Activated CD4-positive, CD25-positive, alpha-beta regulatory T cell treated with anti-CD3 and anti-CD28 coated beads, Interleukin-2, amount 50 U/mL, for 72 hours (primary cell): ENCODE data around the gene CALR.
A peak's percentile ranks its signal among the peaks of the same experiment; 100 is the strongest.
"Not testable (repeated sequence)": the region's sequence is repeated elsewhere in the genome, so short reads cannot be mapped to it uniquely, and the experiment has no call there.

ENCODE experiments used
- DNase-seq: peaks from one replicate; pipeline ENCODE4 v3.0.0; 2021

Gene CALR

DNA sequence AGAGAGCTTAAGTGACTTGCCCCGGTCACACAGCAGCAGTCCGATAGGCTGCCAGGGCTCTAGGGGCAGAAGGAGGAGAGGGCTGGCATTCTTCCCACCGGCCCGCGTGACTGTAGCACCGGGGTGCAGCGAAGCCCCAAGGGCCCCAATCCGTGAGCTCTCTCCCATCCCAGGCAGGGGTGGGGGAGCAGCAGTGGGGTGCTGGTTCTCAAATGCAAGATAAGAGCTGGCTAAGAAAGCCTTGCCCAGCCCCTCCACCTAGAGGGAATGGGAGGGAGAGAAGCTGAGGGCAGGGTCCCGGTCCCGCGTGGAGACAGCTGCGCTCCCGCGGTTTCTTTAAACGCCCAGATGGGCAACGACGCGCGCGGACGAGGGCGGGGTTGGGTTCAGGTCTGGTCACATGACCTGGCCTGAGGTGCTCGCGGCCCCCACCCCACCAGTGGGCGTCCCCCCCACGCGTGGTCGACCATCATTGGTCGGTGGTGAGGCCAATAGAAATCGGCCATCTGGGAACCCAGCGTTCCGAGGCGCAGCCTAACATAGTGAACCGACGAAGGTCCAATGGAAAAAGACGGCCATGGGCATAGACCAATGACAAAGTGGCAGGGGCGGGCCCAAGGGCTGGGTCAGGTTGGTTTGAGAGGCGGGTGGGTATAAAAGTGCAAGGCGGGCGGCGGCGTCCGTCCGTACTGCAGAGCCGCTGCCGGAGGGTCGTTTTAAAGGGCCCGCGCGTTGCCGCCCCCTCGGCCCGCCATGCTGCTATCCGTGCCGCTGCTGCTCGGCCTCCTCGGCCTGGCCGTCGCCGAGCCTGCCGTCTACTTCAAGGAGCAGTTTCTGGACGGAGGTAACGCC, at the start of gene CALR:
Gene CALR, plus strand, starts transcription at position 683 of the 852 bp plus-strand sequence. Its CDS starts 71 bp downstream, at position 754.
- peak; percentile 98 for DNase-seq

- not testable (repeated sequence) for DNase-seq
Measured at GRCh38 chr19:12890299-12890786, 48.1 kb upstream of the CALR start.

DNA sequence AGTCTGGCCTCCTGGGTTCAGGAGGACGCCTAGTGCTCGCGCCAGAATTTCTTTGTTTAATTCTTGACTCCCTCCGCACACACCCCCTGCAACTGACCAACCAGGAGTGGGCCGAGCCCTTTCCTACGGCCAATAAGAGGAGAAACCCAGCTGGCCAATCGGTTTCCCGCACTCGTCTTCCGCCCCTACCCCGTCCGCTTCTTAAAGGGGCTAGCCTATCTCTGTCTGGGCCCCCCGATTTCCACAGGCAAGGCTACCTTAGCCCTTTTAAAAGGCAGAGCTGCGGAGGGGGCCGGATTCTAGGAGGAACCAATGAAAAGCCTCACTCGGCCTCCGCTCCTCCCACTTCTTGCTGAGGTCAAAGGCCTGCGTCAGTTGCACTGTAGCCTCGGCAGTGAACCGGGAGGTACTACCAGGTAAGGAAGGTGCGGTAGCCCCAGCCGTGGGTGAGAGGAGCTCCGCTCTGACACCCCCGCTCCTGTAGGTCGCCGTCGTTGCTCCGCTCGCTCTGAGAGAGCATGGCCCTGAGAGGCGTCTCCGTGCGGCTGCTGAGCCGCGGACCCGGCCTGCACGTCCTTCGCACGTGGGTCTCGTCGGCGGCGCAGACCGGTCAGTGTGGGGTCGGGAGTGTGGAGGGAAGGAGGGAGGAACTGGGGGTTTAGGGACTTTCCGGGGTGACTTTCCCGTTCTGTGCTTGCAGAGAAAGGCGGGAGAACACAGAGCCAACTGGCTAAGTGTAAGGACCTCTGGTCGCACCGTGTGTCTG, 47.4 kb upstream of the CALR start, which contains the start of gene GCDH:
Gene GCDH, plus strand, starts transcription at position 374 of the 766 bp plus-strand sequence. Its CDS starts 145 bp downstream, at position 519.
- DNase-seq = peak; percentile 85

DNA sequence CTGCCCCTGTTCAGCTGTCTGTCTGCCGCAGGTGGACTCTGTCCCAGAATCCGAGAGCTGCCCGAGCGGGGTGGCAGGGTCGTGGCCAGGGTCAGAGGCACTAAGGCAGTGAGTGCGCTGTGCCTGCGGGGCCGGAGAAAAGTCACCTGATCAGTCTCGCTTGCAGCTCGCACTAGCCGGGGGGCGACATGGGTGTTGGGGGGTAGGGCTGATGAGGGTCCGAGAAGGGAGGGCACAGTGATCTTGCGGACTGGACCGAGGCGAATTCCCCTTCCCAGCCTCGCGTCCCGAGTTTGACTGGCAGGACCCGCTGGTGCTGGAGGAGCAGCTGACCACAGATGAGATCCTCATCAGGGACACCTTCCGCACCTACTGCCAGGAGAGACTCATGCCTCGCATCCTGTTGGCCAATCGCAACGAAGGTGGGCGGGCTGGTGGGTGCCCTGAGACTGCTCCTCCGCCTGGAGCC, 46.8 kb upstream of the CALR start:
- DNase-seq = no peak

DNA sequence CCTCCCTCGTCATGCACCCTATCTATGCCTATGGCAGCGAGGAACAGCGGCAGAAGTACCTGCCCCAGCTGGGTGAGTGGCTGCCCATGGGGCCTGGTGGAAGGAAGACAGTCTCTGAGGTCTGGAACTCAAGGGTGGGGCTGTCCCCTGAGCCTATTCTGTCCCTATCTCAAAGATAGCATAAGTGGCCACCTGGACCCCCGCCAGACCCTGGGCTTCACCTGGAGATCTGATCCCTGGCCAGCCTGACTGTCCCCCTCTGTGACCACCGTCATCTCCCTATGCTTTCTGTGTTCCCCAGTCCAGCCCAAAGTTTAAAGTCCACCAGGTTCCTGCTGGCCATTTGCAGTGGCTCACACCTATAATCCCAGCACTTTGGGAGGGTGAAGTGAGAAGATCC, 44.8 kb upstream of the CALR start:
- DNase-seq = no peak

GRCh38 chr19:12896460-12896859, 41.9 kb upstream of the CALR start:
- no peak for DNase-seq

GRCh38 chr19:12899891-12900518, 38.4 kb upstream of the CALR start:
- no peak for DNase-seq

- no peak for DNase-seq
Measured at GRCh38 chr19:12907166-12907565, 31.2 kb upstream of the CALR start.

DNA sequence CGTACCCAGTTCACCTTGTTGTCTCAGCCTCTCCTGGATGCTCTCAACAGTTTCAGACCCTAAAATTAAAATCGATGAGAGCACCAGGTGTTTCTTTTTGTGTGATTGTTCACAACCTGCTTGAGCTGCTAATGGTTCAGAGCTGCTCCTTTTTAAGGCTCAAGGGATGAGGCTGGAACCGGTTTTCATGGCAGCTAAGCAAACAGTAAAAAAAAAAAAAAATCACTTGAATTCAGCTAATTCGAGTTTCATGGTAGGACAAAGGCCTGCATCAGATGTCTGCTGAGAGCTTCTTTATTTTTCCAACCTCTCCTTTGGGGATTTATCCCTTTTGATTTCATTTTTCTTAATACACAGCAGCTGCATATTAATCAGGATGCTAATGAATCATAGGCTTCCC, 25.8 kb upstream of the CALR start:
- no peak for DNase-seq

DNA sequence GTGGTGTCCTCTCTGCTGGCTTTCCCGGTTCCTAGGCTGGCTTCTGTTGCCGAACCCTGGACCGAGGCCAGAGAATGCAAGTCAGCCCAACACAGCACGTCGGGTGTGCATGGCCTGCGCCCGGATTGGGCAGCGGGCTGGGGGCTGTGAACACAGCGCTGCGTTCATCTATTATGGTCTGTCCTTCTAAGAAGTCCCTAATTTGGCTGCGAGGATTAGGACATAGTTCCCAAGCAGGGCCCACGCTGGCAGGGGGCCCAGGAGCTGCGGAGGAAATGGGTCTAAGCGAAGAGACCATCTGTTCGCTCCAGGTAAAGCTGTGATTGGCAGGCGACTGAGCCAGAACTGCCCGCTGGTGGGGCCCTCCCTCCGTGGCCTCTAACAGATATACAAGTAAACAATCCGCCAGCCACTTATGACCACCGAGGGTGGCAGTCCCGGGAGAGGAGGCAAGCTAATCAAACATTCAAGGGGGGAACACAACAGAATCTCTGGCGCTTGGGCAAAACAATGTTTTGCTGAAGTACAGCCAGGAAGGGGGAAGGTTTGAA, 25.3 kb upstream of the CALR start:
- no peak for DNase-seq

DNA sequence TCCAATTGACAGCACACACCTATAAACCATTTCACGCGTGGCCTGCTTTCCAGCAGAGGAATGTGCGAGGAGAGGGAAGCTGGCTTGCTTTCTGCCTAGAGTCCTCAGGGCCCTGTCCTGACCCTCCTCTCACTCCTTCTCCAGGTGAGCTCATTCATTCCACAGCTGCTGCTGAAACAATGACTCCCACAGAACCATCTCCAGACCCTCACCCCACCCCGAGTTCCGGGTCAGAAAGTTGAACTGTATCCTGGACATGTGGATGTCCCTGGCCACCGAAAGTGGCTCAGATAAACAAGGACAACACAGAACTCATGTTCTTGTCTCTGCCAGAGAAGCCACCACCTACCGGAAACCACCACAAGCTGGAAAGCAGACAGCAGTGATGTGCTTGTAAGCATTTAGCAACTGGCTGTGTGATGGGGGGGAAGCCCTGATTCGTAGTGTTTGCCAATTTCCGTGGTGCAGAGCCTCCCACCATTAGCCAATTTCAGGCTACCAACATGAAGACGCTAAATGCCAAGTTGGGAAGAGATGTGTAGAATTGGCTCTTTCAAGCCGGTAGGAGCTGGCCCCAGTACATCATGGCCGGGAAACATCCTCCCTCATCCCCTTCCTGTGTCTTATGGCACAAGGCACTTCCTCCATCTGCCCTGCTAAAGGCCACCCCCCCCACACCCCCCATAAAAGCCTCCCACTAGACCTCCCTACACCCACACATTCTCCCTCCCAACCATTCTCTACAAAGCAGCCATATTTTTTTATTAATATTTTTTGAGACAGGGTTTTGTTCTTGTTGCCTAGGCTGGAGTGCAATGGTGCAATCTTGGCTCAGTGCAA, 24.3 kb upstream of the CALR start:
- no peak for DNase-seq

- not testable (repeated sequence) for DNase-seq
Measured at GRCh38 chr19:12915860-12916259, 22.5 kb upstream of the CALR start.

GRCh38 chr19:12918253-12918652, 20.2 kb upstream of the CALR start:
- no peak for DNase-seq

DNA sequence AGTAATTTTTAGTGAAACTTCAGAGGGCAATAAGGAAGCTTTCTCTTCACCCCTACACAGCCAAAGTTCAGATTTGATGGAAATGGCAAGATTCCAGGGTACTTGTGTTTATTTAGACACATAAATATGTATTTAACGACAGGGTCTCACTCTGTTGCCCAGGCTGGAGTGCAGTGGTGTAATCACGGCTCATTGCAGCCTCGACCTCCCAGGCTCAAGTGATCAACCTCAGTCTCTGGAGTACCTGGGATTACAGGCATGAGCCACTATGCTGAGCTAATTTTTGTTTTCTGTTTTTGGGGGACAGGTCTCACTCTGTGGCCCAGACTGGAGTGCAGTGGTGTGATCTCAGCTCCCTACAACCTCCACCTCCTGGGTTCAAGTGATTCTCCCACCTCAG, 17.4 kb upstream of the CALR start:
- DNase-seq = no peak

DNA sequence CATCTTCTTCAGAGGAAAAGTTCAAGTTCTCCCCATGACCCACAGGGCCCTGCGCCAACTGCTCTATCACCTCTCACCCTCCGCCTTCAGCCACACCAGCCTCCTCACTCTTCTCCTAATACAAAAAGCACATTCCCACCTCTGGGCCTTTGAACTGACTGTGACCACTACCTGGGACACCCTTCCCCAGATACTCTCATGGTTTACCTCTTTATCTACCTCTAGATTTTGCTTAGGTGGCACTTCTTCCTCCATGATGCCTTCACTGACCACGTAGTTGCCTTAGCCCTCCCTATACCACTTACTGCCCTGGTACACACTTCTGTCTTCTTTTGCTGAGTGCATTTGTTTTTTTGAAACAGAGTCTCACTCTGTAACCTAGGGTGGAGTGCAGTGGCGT, 15.4 kb upstream of the CALR start:
- DNase-seq = no peak

GRCh38 chr19:12924621-12925310, 13.6 kb upstream of the CALR start:
- no peak for DNase-seq

- no peak for DNase-seq
Measured at GRCh38 chr19:12930002-12930645, 8.3 kb upstream of the CALR start.

- no peak for DNase-seq
Measured at GRCh38 chr19:12932392-12933286, 5.8 kb upstream of the CALR start.

- peak; percentile 84 for DNase-seq
Measured at GRCh38 chr19:12933287-12934072, 4.9 kb upstream of the CALR start, which contains the start of gene FARSA. Gene FARSA (minus strand): TSS chr19:12933711. CDS start chr19:12933696, 15 bp downstream.
